CD4-positive, alpha-beta T cell (primary cell): ENCODE data around the gene SNAP25. TPM values are rescaled to one million over a fixed set of nuclear protein-coding genes. Genes with fewer than 3 reads are reported as not detected.

Source experiments
- ATAC-seq: fragments of 200-7000 bp; cut with Tn5 transposase; one replicate; pipeline ENCODE4 v1.10.0; 2022; ENCODE audit warnings: mild to moderate bottlenecking; ENCODE audit not compliant: poor library complexity
- CTCF ChIA-PET: fragments of 350-600 bp; sonication (Branson Sonifier 250); formaldehyde crosslinking; loops from one replicate; lab custom pipeline; 2021; ENCODE audit warnings: antibody characterized with exemption, inconsistent platforms; lab: Charles Lee
- POLR2A ChIA-PET: fragments of 350-600 bp; sonication (Branson Sonifier 250); formaldehyde crosslinking; loops from one replicate; lab custom pipeline; 2021; ENCODE audit warnings: antibody characterized with exemption, inconsistent platforms; lab: Charles Lee
- DNase-seq, 14 experiments: peaks; one replicate each; pipeline ENCODE4 v3.0.0-alpha.2; 2013 to 2020; ENCODE audit warnings: mixed read lengths in 2 of 14
- H3K27ac ChIP-seq, 2 donors: one replicate each; pipeline versions ENCODE4 v1.5.1 to v1.7.0; 2013; ENCODE audit warnings: low read length in 2 of 2, low read depth in 1 of 2, mild to moderate bottlenecking in 1 of 2
- H3K27me3 ChIP-seq, 2 experiments: 1 replicate in 1 of 2; 2 replicates in 1 of 2; pipeline versions ENCODE4 v1.6.1 to v1.7.0; 2013; ENCODE audit warnings: low read length in 2 of 2, control low read depth in 1 of 2, mild to moderate bottlenecking in 1 of 2, moderate library complexity in 1 of 2; ENCODE audit not compliant: insufficient read depth in 2 of 2, control insufficient read depth in 1 of 2
- H3K36me3 ChIP-seq: one replicate; pipeline ENCODE4 v1.6.1; 2013; ENCODE audit warnings: low read length, control low read depth; ENCODE audit not compliant: insufficient read depth
- H3K4me1 ChIP-seq: one replicate; pipeline ENCODE4 v1.6.1; 2013; ENCODE audit warnings: low read length, control low read depth; ENCODE audit not compliant: insufficient read depth
- H3K4me3 ChIP-seq: one replicate; pipeline ENCODE4 v1.5.1; 2013; ENCODE audit warnings: mild to moderate bottlenecking, low read length, moderate library complexity
- H3K9me3 ChIP-seq, 2 experiments: 1 replicate in 1 of 2; 2 replicates in 1 of 2; pipeline versions ENCODE4 v1.6.1 to v1.7.0; 2013; ENCODE audit warnings: low read length in 2 of 2, mild to moderate bottlenecking in 2 of 2, control low read depth in 1 of 2, moderate library complexity in 1 of 2; ENCODE audit not compliant: control insufficient read depth in 1 of 2, insufficient read depth in 1 of 2
- H3K27ac Mint-ChIP-seq: one replicate; pipeline ENCODE4 v1.8.0; 2020; ENCODE audit warnings: mixed read lengths
- H3K27me3 Mint-ChIP-seq: one replicate; pipeline ENCODE4 v1.8.0; 2021; ENCODE audit warnings: mixed read lengths
- H3K36me3 Mint-ChIP-seq: one replicate; pipeline ENCODE4 v1.8.0; 2021; ENCODE audit warnings: low read depth, mixed read lengths
- H3K4me1 Mint-ChIP-seq: one replicate; pipeline ENCODE4 v1.8.0; 2021; ENCODE audit warnings: low read depth, mixed read lengths
- H3K4me3 Mint-ChIP-seq: one replicate; pipeline ENCODE4 v1.8.0; 2020; ENCODE audit warnings: mild to moderate bottlenecking, mixed read lengths
- H3K9me3 Mint-ChIP-seq: one replicate; pipeline ENCODE4 v1.8.0; 2020; ENCODE audit warnings: mixed read lengths
- CTCF ChIP-seq: fragments of 200-600 bp; IDR thresholded peaks from one replicate; pipeline ENCODE4 v1.8.0; 2022; ENCODE audit warnings: antibody characterized with exemption, mild to moderate bottlenecking
- intact Hi-C, 2 experiments: fragments of 100-400 bp; cut with DNase I in 1 of 2; cut with micrococcal nuclease in 1 of 2; formaldehyde crosslinking; loops; one replicate each; pipeline versions ENCODE4 v1.15.1 to v1.9.0; 2023 to 2025; cut with DNase I, micrococcal nuclease
- total RNA-seq, 174 experiments: library from RNA in 2 of 174; stranded (reverse) in 2 of 174; gene quantifications; one replicate each; pipeline ENCODE4 v1.2.3 and lab custom pipeline; 2021 to 2026

Gene SNAP25
- total RNA-seq, 2 experiments from 2014 or later, result not detected

GRCh38 chr20:10171864-10172751 is 46.5 kb upstream of the SNAP25 start:
- CTCF ChIA-PET, result no interaction called here
- H3K27ac Mint-ChIP-seq, result no peak overlapping the region
- Histone ChIP-seq H3K4me1 (peaks cover 7% of the 10 kb centered on the region), H3K36me3 (no peaks in the 10 kb centered on the region), H3K27me3 (peaks cover 27 to 37% of the 10 kb centered on the region in 2 experiments), H3K9me3 (peaks cover 0 to 5% of the 10 kb centered on the region in 2 experiments), H3K27ac (no peak overlapping the region), H3K4me3 (peak overlapping the region; percentile 12)
- H3K36me3 Mint-ChIP-seq, result no peaks in the 10 kb centered on the region
- H3K9me3 Mint-ChIP-seq, result peaks cover 3% of the 10 kb centered on the region
- peaks cover 57% of the 10 kb centered on the region for H3K27me3 Mint-ChIP-seq
- no peak for TF ChIP-seq CTCF
- intact Hi-C loops, result no loop called here
- ATAC-seq (no peak), DNase-seq (peak in 3 of 14 experiments; percentile 2 to 36 (median 29))
- POLR2A ChIA-PET, result interaction anchor here (0.6 kb wide), 1 partner anchor 434 kb away, joined by 3 read pairs; no protein-coding TSS in a partner anchor
- no peak overlapping the region for H3K4me3 Mint-ChIP-seq
- peaks cover 5% of the 10 kb centered on the region for H3K4me1 Mint-ChIP-seq

GRCh38 chr20:10172998-10173655 is 45.5 kb upstream of the SNAP25 start:
- ChIA-PET CTCF (no interaction called here), POLR2A (no interaction called here)
- H3K4me3 Mint-ChIP-seq, result no peak overlapping the region
- peaks cover 57% of the 10 kb centered on the region for H3K27me3 Mint-ChIP-seq
- Histone ChIP-seq H3K4me1 (peaks cover 7% of the 10 kb centered on the region), H3K4me3 (no peak overlapping the region), H3K27ac (no peak overlapping the region), H3K27me3 (peaks cover 27 to 37% of the 10 kb centered on the region in 2 experiments), H3K36me3 (no peaks in the 10 kb centered on the region), H3K9me3 (peaks cover 0 to 5% of the 10 kb centered on the region in 2 experiments)
- intact Hi-C loops, result no loop called here
- DNase-seq (no peak), ATAC-seq (no peak)
- peaks cover 3% of the 10 kb centered on the region for H3K9me3 Mint-ChIP-seq
- no peak for TF ChIP-seq CTCF
- H3K27ac Mint-ChIP-seq, result no peak overlapping the region
- no peaks in the 10 kb centered on the region for H3K36me3 Mint-ChIP-seq
- peaks cover 5% of the 10 kb centered on the region for H3K4me1 Mint-ChIP-seq

GRCh38 chr20:10174400-10174799 is 44.2 kb upstream of the SNAP25 start:
- Histone ChIP-seq H3K9me3 (no peaks in the 10 kb centered on the region), H3K27me3 (peaks cover 27 to 37% of the 10 kb centered on the region in 2 experiments), H3K4me3 (no peak overlapping the region), H3K36me3 (no peaks in the 10 kb centered on the region), H3K27ac (no peak overlapping the region), H3K4me1 (peaks cover 7% of the 10 kb centered on the region)
- no peak for TF ChIP-seq CTCF
- Mint-ChIP-seq H3K4me1 (peaks cover 5% of the 10 kb centered on the region), H3K27ac (no peak overlapping the region), H3K36me3 (no peaks in the 10 kb centered on the region), H3K4me3 (no peak overlapping the region), H3K9me3 (no peaks in the 10 kb centered on the region), H3K27me3 (peaks cover 46% of the 10 kb centered on the region)
- CTCF ChIA-PET, result no interaction called here
- intact Hi-C loops, result no loop called here
- DNase-seq (no peak), ATAC-seq (no peak)
- POLR2A ChIA-PET, result no interaction called here
